Loucy (cell line): ENCODE measurements around the gene HOXC13.

Experiments
- H2AFZ ChIP-seq: fragments of 200-600 bp; sonication (generic); 2 replicates; pipeline ENCODE4 v1.6.0; 2016; ENCODE audit warnings: antibody characterized with exemption, mild to moderate bottlenecking, low read length, moderate library complexity
- H3F3A ChIP-seq: fragments of 200-600 bp; 2 replicates; pipeline ENCODE4 v1.6.0; 2016; ENCODE audit warnings: antibody characterized with exemption, low read depth, mild to moderate bottlenecking
- H3K27me3 ChIP-seq: fragments of 200-600 bp; sonication (generic); 2 replicates; pipeline ENCODE4 v1.6.1; 2014; ENCODE audit warnings: low read length, mild to moderate bottlenecking; ENCODE audit not compliant: insufficient read depth, poor library complexity, severe bottlenecking
- H3K36me3 ChIP-seq: fragments of 200-600 bp; sonication (generic); 2 replicates; pipeline ENCODE4 v1.6.1; 2016; ENCODE audit warnings: low read length; ENCODE audit not compliant: insufficient read depth
- H3K4me1 ChIP-seq: fragments of 200-600 bp; sonication (generic); 2 replicates; pipeline ENCODE4 v1.5.1; 2014; ENCODE audit warnings: low read length, mild to moderate bottlenecking; ENCODE audit not compliant: insufficient read depth, poor library complexity, severe bottlenecking
- H3K4me2 ChIP-seq: fragments of 200-600 bp; sonication (generic); 2 replicates; pipeline ENCODE4 v1.6.0; 2014; ENCODE audit warnings: antibody characterized with exemption, low read length, low read depth, mild to moderate bottlenecking; ENCODE audit not compliant: poor library complexity, severe bottlenecking
- H3K4me3 ChIP-seq: fragments of 200-600 bp; sonication (generic); 2 replicates; pipeline ENCODE4 v1.5.1; 2014; ENCODE audit warnings: low read length, mild to moderate bottlenecking, mixed read lengths; ENCODE audit not compliant: poor library complexity, severe bottlenecking
- H3K79me2 ChIP-seq: fragments of 200-600 bp; sonication (generic); 2 replicates; pipeline ENCODE4 v1.6.1; 2014; ENCODE audit warnings: low read length; ENCODE audit not compliant: insufficient read depth
- H3K9ac ChIP-seq: fragments of 200-600 bp; sonication (generic); 2 replicates; pipeline ENCODE4 v1.6.0; 2014; ENCODE audit warnings: mild to moderate bottlenecking, low read depth, low read length, moderate library complexity; ENCODE audit not compliant: poor library complexity, severe bottlenecking
- H3K9me2 ChIP-seq: fragments of 200-600 bp; sonication (generic); replicated peaks from 2 replicates; pipeline ENCODE4 v1.6.1; 2016; ENCODE audit warnings: low read depth, low read length, mixed read lengths
- H3K9me3 ChIP-seq: fragments of 200-600 bp; sonication (generic); 2 replicates; pipeline ENCODE4 v1.6.1; 2014; ENCODE audit warnings: mild to moderate bottlenecking, antibody characterized with exemption, low read length, low read depth; ENCODE audit not compliant: insufficient read depth
- H4K20me1 ChIP-seq: fragments of 200-600 bp; sonication (generic); 2 replicates; pipeline ENCODE4 v1.6.0; 2014; ENCODE audit warnings: antibody characterized with exemption, low read length, mild to moderate bottlenecking; ENCODE audit not compliant: insufficient read depth, poor library complexity, severe bottlenecking
- EZH2phosphoT487 ChIP-seq: fragments of 200-600 bp; IDR thresholded peaks from 2 replicates; pipeline ENCODE4 v1.6.1; 2018; ENCODE audit warnings: antibody characterized with exemption, mild to moderate bottlenecking, moderate library complexity, borderline replicate concordance
- TF ChIP-seq, protein P1 (sequence below): fragments of 200-600 bp; sonication (generic); conservative IDR thresholded peaks from 2 replicates; pipeline ENCODE4 v1.5.1; 2014; ENCODE audit warnings: mild to moderate bottlenecking, antibody characterized with exemption, low read length

Gene HOXC13

DNA sequence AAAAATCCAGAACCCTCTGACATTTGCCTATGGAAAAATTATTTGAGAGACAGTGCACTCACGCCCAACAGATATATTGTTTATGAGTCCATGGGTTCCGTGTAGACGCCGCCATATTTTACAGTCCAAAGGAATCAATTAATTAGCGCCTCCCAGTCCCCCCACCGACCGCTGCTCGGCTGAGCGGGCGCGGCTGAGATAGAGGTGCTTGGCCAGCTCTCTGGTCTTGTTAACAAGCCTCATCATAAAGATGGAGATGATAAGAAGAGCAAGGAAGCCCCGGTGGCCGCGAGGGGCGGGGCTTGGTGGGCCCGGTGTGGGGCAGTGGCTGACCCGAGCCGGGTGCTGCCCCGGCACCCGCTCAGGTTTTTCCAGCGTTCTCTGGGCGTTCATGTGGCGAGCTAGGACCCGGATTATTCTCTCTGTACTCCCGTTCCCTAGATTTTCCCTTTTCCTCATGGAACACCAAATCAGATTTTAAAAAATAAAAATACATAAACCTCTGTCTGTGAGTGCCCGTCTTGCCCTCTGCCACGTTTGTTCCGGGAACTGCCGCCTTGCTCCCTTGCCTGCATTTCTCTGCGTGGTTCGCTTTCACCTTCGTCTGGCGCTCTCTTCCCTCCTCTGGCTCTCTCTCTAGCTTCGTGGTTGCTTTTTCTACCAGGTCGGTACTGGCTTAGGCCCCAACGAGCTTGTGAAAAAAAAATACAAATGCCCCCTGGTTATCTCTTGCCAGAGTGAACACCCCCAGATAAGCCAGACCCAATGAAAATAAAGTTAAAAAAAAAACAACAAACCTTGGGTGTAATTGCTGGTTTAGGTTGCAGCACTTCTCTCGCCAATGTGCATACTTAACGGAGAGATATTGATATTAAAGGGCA lies 25.0 kb downstream of the HOXC13 start:
- H3K9me3 ChIP-seq, result no peaks in the 10 kb centered on the region
- peak overlapping the region; percentile 15 for H3K9ac ChIP-seq
- H3K36me3 ChIP-seq, result no peaks in the 10 kb centered on the region
- H3K79me2 ChIP-seq, result peaks cover 16% of the 10 kb centered on the region
- no peak overlapping the region for H3K4me3 ChIP-seq
- no peak for TF ChIP-seq EZH2phosphoT487
- TF ChIP-seq, protein P1, sequence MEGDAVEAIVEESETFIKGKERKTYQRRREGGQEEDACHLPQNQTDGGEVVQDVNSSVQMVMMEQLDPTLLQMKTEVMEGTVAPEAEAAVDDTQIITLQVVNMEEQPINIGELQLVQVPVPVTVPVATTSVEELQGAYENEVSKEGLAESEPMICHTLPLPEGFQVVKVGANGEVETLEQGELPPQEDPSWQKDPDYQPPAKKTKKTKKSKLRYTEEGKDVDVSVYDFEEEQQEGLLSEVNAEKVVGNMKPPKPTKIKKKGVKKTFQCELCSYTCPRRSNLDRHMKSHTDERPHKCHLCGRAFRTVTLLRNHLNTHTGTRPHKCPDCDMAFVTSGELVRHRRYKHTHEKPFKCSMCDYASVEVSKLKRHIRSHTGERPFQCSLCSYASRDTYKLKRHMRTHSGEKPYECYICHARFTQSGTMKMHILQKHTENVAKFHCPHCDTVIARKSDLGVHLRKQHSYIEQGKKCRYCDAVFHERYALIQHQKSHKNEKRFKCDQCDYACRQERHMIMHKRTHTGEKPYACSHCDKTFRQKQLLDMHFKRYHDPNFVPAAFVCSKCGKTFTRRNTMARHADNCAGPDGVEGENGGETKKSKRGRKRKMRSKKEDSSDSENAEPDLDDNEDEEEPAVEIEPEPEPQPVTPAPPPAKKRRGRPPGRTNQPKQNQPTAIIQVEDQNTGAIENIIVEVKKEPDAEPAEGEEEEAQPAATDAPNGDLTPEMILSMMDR, result no peak
- H4K20me1 ChIP-seq, result no peaks in the 10 kb centered on the region
- H3K4me1 ChIP-seq, result peaks cover 40% of the 10 kb centered on the region
- no peaks in the 10 kb centered on the region for H3K9me2 ChIP-seq
- H2AFZ ChIP-seq, result no peak overlapping the region
- no peaks in the 10 kb centered on the region for H3K27me3 ChIP-seq
- H3K4me2 ChIP-seq, result peak overlapping the region; percentile 78
- 0 out of 2 replicates have a peak, but pooled peaks cover 3% of the 10 kb centered on the region for H3F3A ChIP-seq

DNA sequence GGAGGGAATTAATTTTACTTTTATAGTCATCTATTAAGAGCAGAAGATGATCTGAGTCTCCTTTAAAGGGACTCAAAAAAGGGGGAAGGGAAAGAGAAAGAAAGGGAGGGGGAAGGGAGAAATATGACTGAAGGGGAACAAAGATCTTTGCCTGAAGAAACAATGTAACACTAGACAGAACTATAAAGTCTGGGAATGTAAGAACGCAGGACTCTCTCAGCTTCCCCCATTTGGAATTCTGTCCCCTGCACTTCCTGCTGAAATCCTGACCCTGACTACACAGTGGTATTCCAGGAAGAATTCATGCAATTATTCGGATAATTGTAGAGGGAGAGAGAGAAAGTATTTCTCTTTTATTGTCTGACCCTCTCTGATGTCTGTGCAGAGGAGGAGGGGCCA lies 25.7 kb downstream of the HOXC13 start:
- H3K27me3 ChIP-seq, result no peaks in the 10 kb centered on the region
- peak overlapping the region; percentile 86 for H3K4me3 ChIP-seq
- H3F3A ChIP-seq, result 0 out of 2 replicates have a peak, but pooled peaks cover 3% of the 10 kb centered on the region
- TF ChIP-seq EZH2phosphoT487, result no peak
- TF ChIP-seq, protein P1, result no peak
- peaks cover 36% of the 10 kb centered on the region for H3K4me1 ChIP-seq
- no peak overlapping the region for H3K9ac ChIP-seq
- H3K9me2 ChIP-seq, result no peaks in the 10 kb centered on the region
- no peak overlapping the region for H2AFZ ChIP-seq
- peak overlapping the region; percentile 78 for H3K4me2 ChIP-seq
- no peaks in the 10 kb centered on the region for H4K20me1 ChIP-seq
- H3K79me2 ChIP-seq, result peaks cover 16% of the 10 kb centered on the region
- no peaks in the 10 kb centered on the region for H3K36me3 ChIP-seq
- H3K9me3 ChIP-seq, result no peaks in the 10 kb centered on the region

DNA sequence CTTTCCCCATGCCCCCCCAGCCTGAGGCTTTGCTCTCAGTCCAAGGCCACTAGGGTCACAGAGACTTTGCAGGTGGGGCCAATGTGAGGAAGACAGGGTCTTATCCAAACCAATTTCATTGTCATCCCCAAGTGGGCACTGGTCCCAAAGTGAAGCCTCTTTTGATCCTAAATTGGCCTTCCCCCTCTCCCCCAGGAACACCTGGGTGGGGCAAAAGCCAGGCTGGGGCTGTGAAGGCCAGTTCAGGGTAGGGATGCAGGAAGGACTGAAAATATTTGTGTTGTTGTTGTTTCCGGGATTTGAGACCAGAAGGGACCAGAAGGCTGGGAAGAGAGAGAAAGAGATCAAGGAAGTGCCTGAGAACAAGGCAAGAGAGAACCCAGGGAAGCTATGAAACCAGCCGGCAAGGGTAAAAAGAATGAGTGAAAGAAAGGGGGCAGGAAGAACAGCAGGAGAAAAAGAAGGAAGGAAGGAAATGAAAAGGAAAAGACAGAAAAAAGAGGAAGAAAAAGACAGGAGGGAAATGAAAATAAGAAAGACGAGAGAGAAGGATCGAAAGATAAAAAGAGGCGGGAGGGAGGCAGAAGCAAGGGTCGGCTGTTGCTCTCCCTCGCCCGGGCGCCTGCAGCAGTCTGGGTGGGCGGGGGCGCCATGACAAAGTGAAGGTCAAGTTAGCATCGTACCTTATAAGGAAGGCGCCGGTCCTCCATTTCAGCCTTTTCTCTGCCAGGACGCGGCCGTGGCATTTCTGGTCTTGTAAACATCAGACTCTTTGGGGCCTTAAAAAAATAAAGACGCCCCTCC lies 26.9 kb downstream of the HOXC13 start:
- H3K9me2 ChIP-seq, result no peaks in the 10 kb centered on the region
- no peaks in the 10 kb centered on the region for H4K20me1 ChIP-seq
- peak overlapping the region; percentile 78 for H3K4me2 ChIP-seq
- no peaks in the 10 kb centered on the region for H3K36me3 ChIP-seq
- no peaks in the 10 kb centered on the region for H3K27me3 ChIP-seq
- no peaks in the 10 kb centered on the region for H3F3A ChIP-seq
- H3K9me3 ChIP-seq, result no peaks in the 10 kb centered on the region
- peaks cover 31% of the 10 kb centered on the region for H3K4me1 ChIP-seq
- H3K79me2 ChIP-seq, result peaks cover 16% of the 10 kb centered on the region
- H3K4me3 ChIP-seq, result peak overlapping the region; percentile 86
- peak overlapping the region; percentile 83 for H2AFZ ChIP-seq
- TF ChIP-seq, protein P1, result no peak
- peak overlapping the region; percentile 81 for H3K9ac ChIP-seq
